Keratinocyte (primary cell): ENCODE results near the gene YY1. TPM values are rescaled to one million over a fixed set of nuclear protein-coding genes. Genes with fewer than 3 reads are reported as not detected.

Experiments used
- DNase-seq: peaks from one replicate; pipeline ENCODE4 v3.0.0-alpha.2; 2011; ENCODE audit warnings: low read depth, missing footprints, low spot score
- FAIRE-seq: peaks from 2 replicates; lab custom pipeline; 2011; peaks lifted over from hg19 to GRCh38; lab: Jason Lieb, UNC
- H2AFZ ChIP-seq: 2 replicates; pipeline ENCODE4 v1.6.0; 2012; ENCODE audit warnings: low read length, control low read depth, inconsistent platforms; ENCODE audit not compliant: control insufficient read depth
- H3K27ac ChIP-seq: 2 replicates; pipeline ENCODE4 v1.5.1; 2011; ENCODE audit warnings: low read length; ENCODE audit not compliant: control insufficient read depth, insufficient read depth
- H3K27me3 ChIP-seq: 3 replicates; pipeline ENCODE4 v1.6.0; 2011; ENCODE audit warnings: low read length; ENCODE audit not compliant: control insufficient read depth, insufficient read depth; ENCODE audit errors: extremely low read depth
- H3K36me3 ChIP-seq, 2 experiments: 2 replicates in 1 of 2; 3 replicates in 1 of 2; pipeline ENCODE4 v1.5.1; 2011; ENCODE audit warnings: low read length in 2 of 2, mild to moderate bottlenecking in 1 of 2; ENCODE audit not compliant: control insufficient read depth in 2 of 2, insufficient read depth in 2 of 2; ENCODE audit errors: extremely low read depth in 1 of 2
- H3K4me1 ChIP-seq: 3 replicates; pipeline ENCODE4 v1.5.1; 2011; ENCODE audit warnings: low read length; ENCODE audit not compliant: control insufficient read depth, insufficient read depth; ENCODE audit errors: extremely low read depth
- H3K4me2 ChIP-seq: 3 replicates; pipeline ENCODE4 v1.6.0; 2011; ENCODE audit warnings: low read depth, low read length; ENCODE audit not compliant: control insufficient read depth, insufficient read depth; ENCODE audit errors: extremely low read depth
- H3K4me3 ChIP-seq, 3 experiments: fragments of 200-600 bp in 1 of 3; sonication (generic) in 1 of 3; 2 replicates in 2 of 3; 3 replicates in 1 of 3; pipeline ENCODE4 v1.5.1; 2011 to 2016; ENCODE audit warnings: low read length in 3 of 3, mild to moderate bottlenecking in 3 of 3, control low read depth in 2 of 3, inconsistent platforms in 1 of 3, low read depth in 1 of 3, mixed read lengths in 1 of 3, mixed run types in 1 of 3, moderate library complexity in 1 of 3; ENCODE audit not compliant: control insufficient read depth in 2 of 3, insufficient read depth in 2 of 3; ENCODE audit errors: extremely low read depth in 1 of 3
- H3K79me2 ChIP-seq: 2 replicates; pipeline ENCODE4 v1.6.0; 2012; ENCODE audit warnings: low read length; ENCODE audit not compliant: control insufficient read depth, insufficient read depth
- H3K9ac ChIP-seq: 3 replicates; pipeline ENCODE4 v1.6.0; 2011; ENCODE audit warnings: low read length; ENCODE audit not compliant: control insufficient read depth, insufficient read depth; ENCODE audit errors: extremely low read depth
- H3K9me1 ChIP-seq: 3 replicates; pipeline ENCODE4 v1.6.0; 2011; ENCODE audit warnings: low read length; ENCODE audit not compliant: control insufficient read depth, insufficient read depth; ENCODE audit errors: extremely low read depth
- H3K9me3 ChIP-seq: 2 replicates; pipeline ENCODE4 v1.5.1; 2012; ENCODE audit warnings: low read depth, low read length; ENCODE audit not compliant: control insufficient read depth
- H4K20me1 ChIP-seq: 3 replicates; pipeline ENCODE4 v1.6.0; 2011; ENCODE audit warnings: low read length; ENCODE audit not compliant: control insufficient read depth, insufficient read depth; ENCODE audit errors: extremely low read depth
- CTCF ChIP-seq, 3 experiments: IDR thresholded peaks in 1 of 3; conservative IDR thresholded peaks in 1 of 3; optimal IDR thresholded peaks in 1 of 3; 2 replicates in 2 of 3; 3 replicates in 1 of 3; pipeline versions ENCODE3 to v1.5.1; 2011; ENCODE audit warnings: low read length in 3 of 3, mild to moderate bottlenecking in 3 of 3, moderate library complexity in 2 of 3, control low read depth in 1 of 3, inconsistent platforms in 1 of 3; ENCODE audit not compliant: insufficient read depth in 2 of 3; ENCODE audit errors: extremely low read depth in 1 of 3
- EZH2 ChIP-seq: IDR thresholded peaks from one replicate; pipeline ENCODE4 v1.6.1; 2012; ENCODE audit warnings: inconsistent platforms, mild to moderate bottlenecking, low read length, moderate library complexity
- dilution Hi-C: fragments of 300-500 bp; cut with MboI; formaldehyde crosslinking; loops from one replicate; pipeline ENCODE4 v1.7.0; 2020; ENCODE audit warnings: low sequenced_read_pairs; ENCODE audit not compliant: extremely low pct_ligation_motif_present
- polyA plus RNA-seq, 5 experiments: library from polyadenylated mRNA; depleted of rRNA in 3 of 5; stranded (reverse) in 3 of 5; stranded (forward) in 1 of 5; unstranded in 1 of 5; fragments of >200 nt; gene quantifications; 1 replicate in 1 of 5; 2 replicates in 3 of 5; 3 replicates in 1 of 5; pipeline versions ENCODE4 v1.2.1 to v1.2.3, GENCODE V29; 2011 to 2012; ENCODE audit warnings: missing spikeins in 2 of 5, low read depth in 1 of 5, low replicate concordance in 1 of 5

The YY1 gene
- polyA plus RNA-seq, 1 donor (not counting 4 experiments of a cell fraction or from before 2014, with no cell fraction given) = 65.6 TPM

- no peak for TF ChIP-seq EZH2
- no peak for TF ChIP-seq CTCF (optimal IDR thresholded peaks at IDR 0.05 in 1 of 3, IDR thresholded peaks at IDR 0.05 in 1 of 3, conservative IDR thresholded peaks at IDR 0.05 in 1 of 3; ENCODE audit: extremely low read depth in 1 of 3, insufficient read depth in 2 of 3, low read length in 3 of 3)
- Histone ChIP-seq H3K36me3 (no peaks in the 10 kb centered on the region), H3K4me1 (peaks cover 15% of the 10 kb centered on the region), H4K20me1 (no peaks in the 10 kb centered on the region), H3K4me2 (no peak overlapping the region), H3K9me3 (no peaks in the 10 kb centered on the region), H3K9me1 (no peaks in the 10 kb centered on the region), H3K9ac (no peak overlapping the region), H2AFZ (no peak overlapping the region), H3K27me3 (no peaks in the 10 kb centered on the region), H3K79me2 (no peaks in the 10 kb centered on the region), H3K27ac (no peak overlapping the region), H3K4me3 (no peak overlapping the region)
- DNase-seq (no peak), FAIRE-seq (no peak)
- dilution Hi-C loops = no loop called here
Observed at GRCh38 chr14:100201701-100202100, 37.2 kb upstream of the YY1 start.

- H3K27me3 ChIP-seq = no peaks in the 10 kb centered on the region
- no peak overlapping the region for H3K4me2 ChIP-seq
- no peaks in the 10 kb centered on the region for H4K20me1 ChIP-seq
- TF ChIP-seq EZH2 (no peak), CTCF (optimal IDR thresholded peaks at IDR 0.05 in 1 of 3, IDR thresholded peaks at IDR 0.05 in 1 of 3, conservative IDR thresholded peaks at IDR 0.05 in 1 of 3; ENCODE audit: extremely low read depth in 1 of 3, insufficient read depth in 2 of 3, low read length in 3 of 3) (no peak)
- H3K27ac ChIP-seq = no peak overlapping the region
- no peaks in the 10 kb centered on the region for H3K79me2 ChIP-seq
- DNase-seq (no peak), FAIRE-seq (no peak)
- no peak overlapping the region for H3K9ac ChIP-seq
- H3K36me3 ChIP-seq = no peaks in the 10 kb centered on the region
- dilution Hi-C loops = no loop called here
- no peaks in the 10 kb centered on the region for H3K9me3 ChIP-seq
- no peaks in the 10 kb centered on the region for H3K9me1 ChIP-seq
- H2AFZ ChIP-seq = no peak overlapping the region
- no peak overlapping the region for H3K4me3 ChIP-seq
- H3K4me1 ChIP-seq = peaks cover 15% of the 10 kb centered on the region
Observed at GRCh38 chr14:100202712-100203111, 36.2 kb upstream of the YY1 start.
